NCI-H128 (cell line): ENCODE measurements around the gene ASCC2.

Experiments used
- DNase-seq: peaks from one replicate; lab custom pipeline; 2025; ENCODE audit not compliant: unreplicated experiment; lab: John Stamatoyannopoulos, UW

ASCC2 gene

GRCh38 chr22:29788339-29789279 is 49.5 kb downstream of the ASCC2 start:
- DNase-seq = no peak

GRCh38 chr22:29787371-29787980 is 50.6 kb downstream of the ASCC2 start:
- DNase-seq = no peak

GRCh38 chr22:29786031-29786430 is 52.0 kb downstream of the ASCC2 start:
- DNase-seq = no peak

- DNase-seq = no peak
These were observed 53.4 kb downstream of the ASCC2 start for GRCh38 chr22:29784451-29785361.

- DNase-seq = no peak
These were observed 55.8 kb downstream of the ASCC2 start for GRCh38 chr22:29782061-29782845.

- DNase-seq = no peak
These were observed 57.1 kb downstream of the ASCC2 start for GRCh38 chr22:29780748-29781676.

- DNase-seq = no peak
These were observed 57.9 kb downstream of the ASCC2 start for GRCh38 chr22:29780220-29780619.

- no peak for DNase-seq
These were observed 64.8 kb downstream of the ASCC2 start for GRCh38 chr22:29773233-29773632.

- no peak for DNase-seq
These were observed 65.9 kb downstream of the ASCC2 start for GRCh38 chr22:29772170-29772641.

GRCh38 chr22:29769723-29770321 is 68.3 kb downstream of the ASCC2 start:
- no peak for DNase-seq

- DNase-seq = no peak
These were observed 69.9 kb downstream of the ASCC2 start for GRCh38 chr22:29768052-29768693.

- DNase-seq = peak; percentile 57
These were observed 70.7 kb downstream of the ASCC2 start, which contains the start of gene UQCR10 for GRCh38 chr22:29767171-29768051. Gene UQCR10 (plus strand): TSS chr22:29767369. CDS start chr22:29767399, 30 bp downstream.

- DNase-seq = peak; percentile 91
These were observed 71.4 kb downstream of the ASCC2 start, which contains the start of gene ZMAT5 for GRCh38 chr22:29766632-29767170. Gene ZMAT5 (minus strand): TSS chr22:29767007. CDS start chr22:29748544, 18,463 bp downstream.

- no peak for DNase-seq
These were observed 72.0 kb downstream of the ASCC2 start for GRCh38 chr22:29765905-29766631.

- DNase-seq = no peak
These were observed 75.8 kb downstream of the ASCC2 start for GRCh38 chr22:29762263-29762662.

- DNase-seq = no peak
These were observed 79.1 kb downstream of the ASCC2 start for GRCh38 chr22:29758959-29759358.
